HepG2 (cell line): Measurements from ENCODE around the gene NEIL1. TPM values are rescaled to one million over a fixed set of nuclear protein-coding genes. Genes with fewer than 3 reads are reported as not detected.

Experiments
- ATAC-seq: fragments of 200-7000 bp; cut with Tn5 transposase; 3 replicates; pipeline ENCODE4 v1.9.1; 2020; ENCODE audit warnings: mild to moderate bottlenecking, moderate library complexity
- BruUV-seq: library from RNA; stranded (reverse); fragments of 400-500 nt; replicated peaks from 2 replicates; lab custom pipeline; 2021; lab: Mats Ljungman, UMichigan
- CTCF ChIA-PET: fragments of 300-600 bp; formaldehyde crosslinking; extraction: SDS; loops from one replicate; lab custom pipeline; 2021; ENCODE audit warnings: low total read pairs, inconsistent platforms, low intra/inter-chr PET ratio; lab: Yijun Ruan, JAX
- POLR2A ChIA-PET: fragments of 350-600 bp; sonication (Branson Sonifier 250); formaldehyde crosslinking; loops from one replicate; lab custom pipeline; 2020; ENCODE audit warnings: antibody characterized with exemption, inconsistent platforms; lab: Yijun Ruan, JAX
- DNase-seq: peaks from one replicate; pipeline ENCODE4 v3.0.0-alpha.2; 2015; ENCODE audit warnings: low spot score
- FAIRE-seq: peaks from 3 replicates; lab custom pipeline; 2011; peaks lifted over from hg19 to GRCh38; lab: Jason Lieb, UNC
- H2AFZ ChIP-seq: one replicate; pipeline ENCODE4 v1.6.1; 2011; ENCODE audit warnings: low read length, inconsistent platforms
- H3K27ac ChIP-seq: fragments of 300-600 bp; 3 replicates; pipeline ENCODE4 v1.8.0; 2011; ENCODE audit warnings: mixed run types, mild to moderate bottlenecking, mixed read lengths, low read length, inconsistent platforms; ENCODE audit not compliant: insufficient read depth; ENCODE audit errors: extremely low read length
- H3K27me3 ChIP-seq, 2 experiments: fragments of 200-600 bp in 1 of 2; 2 replicates in 1 of 2; 3 replicates in 1 of 2; pipeline versions ENCODE4 v1.6.0 to v1.8.0; 2011; ENCODE audit warnings: low read length in 2 of 2, mild to moderate bottlenecking in 2 of 2, moderate library complexity in 2 of 2, inconsistent platforms in 1 of 2; ENCODE audit not compliant: insufficient read depth in 2 of 2, control insufficient read depth in 1 of 2
- H3K36me3 ChIP-seq, 2 experiments: fragments of 200-600 bp in 1 of 2; replicated peaks in 1 of 2; 2 replicates in 1 of 2; 3 replicates in 1 of 2; pipeline versions ENCODE4 v1.5.1 to v1.8.0; 2011; ENCODE audit warnings: low read length in 2 of 2, inconsistent platforms in 1 of 2; ENCODE audit not compliant: insufficient read depth in 2 of 2, control insufficient read depth in 1 of 2
- H3K4me1 ChIP-seq: 2 replicates; pipeline ENCODE4 v1.5.1; 2012; ENCODE audit warnings: low read length, inconsistent platforms; ENCODE audit not compliant: insufficient read depth
- H3K4me2 ChIP-seq: 2 replicates; pipeline ENCODE4 v1.6.0; 2011; ENCODE audit warnings: low read depth, low read length, inconsistent platforms
- H3K4me3 ChIP-seq, 3 experiments: fragments of 200-600 bp in 1 of 3; sonication (generic), shearing (Covaris generic) in 1 of 3; replicated peaks in 1 of 3; 2 replicates each; pipeline ENCODE4 v1.5.1; 2011 to 2016; ENCODE audit warnings: low read length in 3 of 3, inconsistent platforms in 2 of 3, low read depth in 2 of 3, mild to moderate bottlenecking in 2 of 3, control low read depth in 1 of 3, mixed read lengths in 1 of 3; ENCODE audit not compliant: insufficient read depth in 1 of 3
- H3K79me2 ChIP-seq: one replicate; pipeline ENCODE4 v1.6.1; 2011; ENCODE audit warnings: low read length, inconsistent platforms; ENCODE audit not compliant: insufficient read depth
- H3K9ac ChIP-seq: 2 replicates; pipeline ENCODE4 v1.6.0; 2011; ENCODE audit warnings: mild to moderate bottlenecking, low read depth, low read length, inconsistent platforms; ENCODE audit not compliant: insufficient read depth
- H3K9me3 ChIP-seq: 2 replicates; pipeline ENCODE4 v1.5.1; 2012; ENCODE audit warnings: mild to moderate bottlenecking, low read length
- H4K20me1 ChIP-seq: 2 replicates; pipeline ENCODE4 v1.6.0; 2011; ENCODE audit warnings: inconsistent platforms, mild to moderate bottlenecking, low read length, moderate library complexity; ENCODE audit not compliant: insufficient read depth
- ARNTL ChIP-seq: sonication (generic); formaldehyde crosslinking; IDR thresholded peaks from 2 replicates; pipeline ENCODE4 v1.4.0; 2020; ENCODE audit warnings: mild to moderate bottlenecking, missing genetic modification reagents
- BRD4 ChIP-seq: sonication (generic); formaldehyde crosslinking; IDR thresholded peaks from 2 replicates; pipeline ENCODE4 v1.4.0; 2020; ENCODE audit warnings: missing genetic modification reagents
- HNF4A ChIP-seq: sonication (generic); formaldehyde crosslinking; IDR thresholded peaks from 2 replicates; pipeline ENCODE4 v1.4.0; 2020; ENCODE audit warnings: missing genetic modification reagents
- RFXAP ChIP-seq: sonication (generic); formaldehyde crosslinking; IDR thresholded peaks from 2 replicates; pipeline ENCODE4 v1.4.0; 2020; ENCODE audit warnings: missing genetic modification reagents, borderline replicate concordance
- SOX13 ChIP-seq, 3 experiments: fragments of 450-650 bp in 1 of 3; sonication (generic) in 1 of 3; formaldehyde crosslinking in 1 of 3; IDR thresholded peaks in 2 of 3; conservative IDR thresholded peaks in 1 of 3; 2 replicates each; pipeline versions ENCODE4 v1.5.0 to v1.6.1; 2016 to 2020; ENCODE audit warnings: antibody characterized with exemption in 1 of 3, mild to moderate bottlenecking in 1 of 3, missing compliant biosample characterization in 1 of 3, missing genetic modification reagents in 1 of 3, moderate library complexity in 1 of 3
- TBP ChIP-seq: sonication (generic); formaldehyde crosslinking; IDR thresholded peaks from 2 replicates; pipeline ENCODE4 v1.5.0; 2020; ENCODE audit warnings: missing genetic modification reagents
- ZMYM3 ChIP-seq: sonication (generic); formaldehyde crosslinking; IDR thresholded peaks from 2 replicates; pipeline ENCODE4 v1.5.1; 2020; ENCODE audit warnings: mild to moderate bottlenecking, missing genetic modification reagents
- ZNF768 ChIP-seq: sonication (generic); formaldehyde crosslinking; IDR thresholded peaks from 2 replicates; pipeline ENCODE4 v1.4.0; 2020; ENCODE audit warnings: missing genetic modification reagents
- ZSCAN29 ChIP-seq: sonication (generic); formaldehyde crosslinking; conservative IDR thresholded peaks from 2 replicates; pipeline ENCODE4 v1.4.0; 2020; ENCODE audit warnings: mild to moderate bottlenecking, missing genetic modification reagents
- ZZZ3 ChIP-seq: sonication (generic); formaldehyde crosslinking; IDR thresholded peaks from 2 replicates; pipeline ENCODE4 v1.4.0; 2020; ENCODE audit warnings: missing genetic modification reagents, mild to moderate bottlenecking, borderline replicate concordance
- WGBS: methylation state at CpG from one replicate; pipeline ENCODE4 v1.1.6; 2017; ENCODE audit warnings: low lambda C conversion rate; 5-methylcytosine and 5-hydroxymethylcytosine counted together
- in situ Hi-C: cut with HindIII; loops from 2 replicates; pipeline ENCODE4 v1.10.0; 2017; ENCODE audit warnings: low pct_unique_long_range_greater_than_20kb; ENCODE audit not compliant: extremely low pct_ligation_motif_present
- intact Hi-C: fragments of 100-400 bp; cut with micrococcal nuclease; formaldehyde crosslinking; loops from one replicate; pipeline ENCODE4 v1.10.0; 2022; ENCODE audit not compliant: unreplicated experiment
- polyA plus RNA-seq, 8 experiments: library from polyadenylated mRNA; depleted of rRNA in 3 of 8; stranded (reverse) in 7 of 8; unstranded in 1 of 8; fragments of >200 nt; fragmentation: Illumina TruSeq in 4 of 8; extraction: Trizol in 4 of 8; gene quantifications; 2 replicates each; pipeline versions ENCODE4 v1.2.1 to v1.2.3, GENCODE V29; 2011 to 2016; ENCODE audit warnings: low read depth in 4 of 8, missing spikeins in 1 of 8, mixed read lengths in 1 of 8; ENCODE audit not compliant: insufficient read depth in 1 of 8
- total RNA-seq, 5 experiments: library from RNA; depleted of rRNA; stranded (reverse); fragments of >200 nt; fragmentation: Illumina TruSeq; extraction: Trizol; gene quantifications; 2 replicates each; pipeline ENCODE4 v1.2.3, GENCODE V29; 2016; ENCODE audit warnings: low read depth in 1 of 5
- TF ChIP-seq, protein P1 (sequence below): sonication (generic); formaldehyde crosslinking; IDR thresholded peaks from 2 replicates; pipeline ENCODE4 v1.9.0; 2022; ENCODE audit warnings: missing genetic modification reagents, mild to moderate bottlenecking, borderline replicate concordance
- TF ChIP-seq, protein P2 (sequence below): sonication (generic); formaldehyde crosslinking; IDR thresholded peaks from 2 replicates; pipeline ENCODE4 v1.5.0; 2020; ENCODE audit warnings: mild to moderate bottlenecking, missing genetic modification reagents
- TF ChIP-seq, protein P3 (sequence below): sonication (generic); formaldehyde crosslinking; IDR thresholded peaks from 2 replicates; pipeline ENCODE4 v1.5.0; 2020; ENCODE audit warnings: missing genetic modification reagents

NEIL1 gene
- total and polyA plus RNA-seq, 2 of the 13 experiments (the other 11 are each of a cell fraction or from before 2014, with no cell fraction given): 10.4 to 15.5 TPM

DNA sequence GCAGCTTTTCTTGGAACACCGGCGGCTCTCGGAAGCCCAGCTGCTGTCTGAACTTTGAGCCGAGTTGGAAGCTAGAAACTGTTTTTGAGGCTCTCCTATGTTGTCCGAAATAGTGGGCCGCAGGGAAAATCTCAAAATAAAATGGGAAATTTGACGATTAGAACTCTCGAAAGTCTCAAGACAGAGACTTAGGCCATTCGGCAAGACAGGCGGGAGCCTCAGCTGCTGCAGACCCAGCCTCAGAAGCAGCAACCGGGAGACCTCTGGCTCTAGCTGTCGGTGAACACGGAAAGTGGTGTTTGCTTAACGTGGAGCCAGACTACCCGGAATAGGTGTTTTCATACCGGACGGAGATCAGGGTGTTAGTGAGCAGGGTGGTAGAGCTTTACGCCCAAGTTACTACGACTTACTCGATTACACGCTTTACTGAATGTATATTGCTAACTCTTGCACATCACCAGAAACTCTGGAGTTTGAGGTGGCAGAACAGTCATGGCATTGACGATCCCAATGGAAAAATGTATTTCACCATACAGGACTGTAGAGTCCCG, 21.9 kb downstream of the NEIL1 start (continued):
- TF ChIP-seq ZZZ3 (CRISPR knock-in tag): peak; percentile 39; the same call in 1 of the 2 replicates
- TF ChIP-seq, all 625 proteins: peak for 78

DNA sequence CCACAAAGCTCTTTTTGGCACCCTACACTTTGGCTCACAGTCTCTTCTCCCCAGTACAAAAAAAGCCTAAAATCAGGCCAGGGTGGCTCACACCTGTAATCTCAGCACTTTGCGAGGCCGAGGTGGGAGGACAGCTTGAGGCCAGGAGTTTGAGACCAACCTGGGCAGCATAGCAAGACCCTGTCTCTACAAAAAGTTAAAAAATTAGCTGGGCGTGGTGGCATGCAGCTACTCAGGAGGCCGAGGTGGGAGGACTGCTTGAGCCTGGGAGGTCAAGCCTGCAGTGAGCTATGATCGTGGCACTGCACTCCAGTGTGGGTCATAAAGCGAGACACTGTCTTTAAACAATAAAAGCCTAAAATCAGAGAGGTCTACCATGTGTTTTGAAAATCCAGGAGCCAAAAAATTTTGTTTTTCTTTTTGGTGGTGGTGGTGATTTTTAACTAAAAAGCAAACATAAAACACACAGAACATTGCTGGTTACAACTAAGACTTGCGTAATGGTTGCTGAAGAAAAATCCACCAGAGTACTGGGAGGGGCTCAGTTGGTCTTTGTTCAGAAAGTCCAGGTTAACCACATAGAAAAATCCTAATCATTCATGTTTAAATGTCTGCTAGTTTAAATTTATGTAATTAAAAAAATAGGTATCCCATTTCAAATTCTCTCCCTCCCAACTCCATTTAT, 23.2 kb downstream of the NEIL1 start:
- no peaks in the 10 kb centered on the region for H3K9me3 ChIP-seq
- in situ Hi-C loops (loop anchor here (5.0 to 10.0 kb wide), 2 partner anchors 82 to 275 kb away; partner anchors contain the start of genes IMP3, SIN3A and SNX33), intact Hi-C loops (loop anchor here (5.0 to 10.0 kb wide), 2 partner anchors 82 to 315 kb away; partner anchors contain the start of gene SIN3A)
- H3K27ac ChIP-seq: peak overlapping the region; percentile 98
- 0 out of 2 replicates have a peak, but pooled peaks cover 4% of the 10 kb centered on the region for H4K20me1 ChIP-seq
- peak overlapping the region; percentile 98 for H3K4me2 ChIP-seq
- CTCF ChIA-PET: no interaction called here
- H3K27me3 ChIP-seq: no peaks in the 10 kb centered on the region
- 57% methylated on average over 7 of the region's 7 CpGs for WGBS
- FAIRE-seq (peak; percentile 80), DNase-seq (peak; percentile 52), ATAC-seq (no peak)
- peak overlapping the region; percentile 99 for H3K9ac ChIP-seq
- peaks cover 14 to 52% of the 10 kb centered on the region in 2 experiments for H3K36me3 ChIP-seq
- peaks cover 5% of the 10 kb centered on the region for H3K79me2 ChIP-seq
- H3K4me1 ChIP-seq: peaks cover 39% of the 10 kb centered on the region
- BruUV-seq: no TSS peak
- H2AFZ ChIP-seq: no peak overlapping the region
- POLR2A ChIA-PET: interaction anchor here (1.2 to 4.7 kb wide), 6 partner anchors 10 to 83 kb away, joined by 3 to 185 read pairs (median 25); partner anchors contain the start of genes NEIL1 and SIN3A
- peak overlapping the region in 1 of 3 experiments; percentile 92; a peak in 2 of 6 replicates for H3K4me3 ChIP-seq
- TF ChIP-seq BRD4 (no peak), TBP (CRISPR knock-in tag) (no peak), ZMYM3 (CRISPR knock-in tag) (peak; percentile 86), RFXAP (no peak), HNF4A (CRISPR knock-in tag) (peak; percentile 52; the same call in 1 of the 2 replicates), ARNTL (CRISPR knock-in tag) (no peak), SOX13 (IDR thresholded peaks at IDR 0.05) (no peak), SOX13 (CRISPR knock-in tag; conservative IDR thresholded peaks at IDR 0.05 in 1 of 2, IDR thresholded peaks at IDR 0.05 in 1 of 2) (peak in 1 of 2 experiments; percentile 51; a peak in 1 of 4 replicates), ZSCAN29 (0 out of 2 replicates have a peak, but pooled peaks have one; percentile 42), ZNF768 (CRISPR knock-in tag) (peak; percentile 71; the same call in 1 of the 2 replicates)
- TF ChIP-seq, protein P1, sequence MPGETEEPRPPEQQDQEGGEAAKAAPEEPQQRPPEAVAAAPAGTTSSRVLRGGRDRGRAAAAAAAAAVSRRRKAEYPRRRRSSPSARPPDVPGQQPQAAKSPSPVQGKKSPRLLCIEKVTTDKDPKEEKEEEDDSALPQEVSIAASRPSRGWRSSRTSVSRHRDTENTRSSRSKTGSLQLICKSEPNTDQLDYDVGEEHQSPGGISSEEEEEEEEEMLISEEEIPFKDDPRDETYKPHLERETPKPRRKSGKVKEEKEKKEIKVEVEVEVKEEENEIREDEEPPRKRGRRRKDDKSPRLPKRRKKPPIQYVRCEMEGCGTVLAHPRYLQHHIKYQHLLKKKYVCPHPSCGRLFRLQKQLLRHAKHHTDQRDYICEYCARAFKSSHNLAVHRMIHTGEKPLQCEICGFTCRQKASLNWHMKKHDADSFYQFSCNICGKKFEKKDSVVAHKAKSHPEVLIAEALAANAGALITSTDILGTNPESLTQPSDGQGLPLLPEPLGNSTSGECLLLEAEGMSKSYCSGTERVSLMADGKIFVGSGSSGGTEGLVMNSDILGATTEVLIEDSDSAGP (CRISPR knock-in tag): 0 out of 2 replicates have a peak, but pooled peaks have one; percentile 33
- TF ChIP-seq, protein P2, sequence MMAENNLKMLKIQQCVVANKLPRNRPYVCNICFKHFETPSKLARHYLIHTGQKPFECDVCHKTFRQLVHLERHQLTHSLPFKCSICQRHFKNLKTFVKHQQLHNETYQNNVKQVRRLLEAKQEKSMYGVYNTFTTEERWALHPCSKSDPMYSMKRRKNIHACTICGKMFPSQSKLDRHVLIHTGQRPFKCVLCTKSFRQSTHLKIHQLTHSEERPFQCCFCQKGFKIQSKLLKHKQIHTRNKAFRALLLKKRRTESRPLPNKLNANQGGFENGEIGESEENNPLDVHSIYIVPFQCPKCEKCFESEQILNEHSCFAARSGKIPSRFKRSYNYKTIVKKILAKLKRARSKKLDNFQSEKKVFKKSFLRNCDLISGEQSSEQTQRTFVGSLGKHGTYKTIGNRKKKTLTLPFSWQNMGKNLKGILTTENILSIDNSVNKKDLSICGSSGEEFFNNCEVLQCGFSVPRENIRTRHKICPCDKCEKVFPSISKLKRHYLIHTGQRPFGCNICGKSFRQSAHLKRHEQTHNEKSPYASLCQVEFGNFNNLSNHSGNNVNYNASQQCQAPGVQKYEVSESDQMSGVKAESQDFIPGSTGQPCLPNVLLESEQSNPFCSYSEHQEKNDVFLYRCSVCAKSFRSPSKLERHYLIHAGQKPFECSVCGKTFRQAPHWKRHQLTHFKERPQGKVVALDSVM (CRISPR knock-in tag): peak; percentile 99
- TF ChIP-seq, protein P3, sequence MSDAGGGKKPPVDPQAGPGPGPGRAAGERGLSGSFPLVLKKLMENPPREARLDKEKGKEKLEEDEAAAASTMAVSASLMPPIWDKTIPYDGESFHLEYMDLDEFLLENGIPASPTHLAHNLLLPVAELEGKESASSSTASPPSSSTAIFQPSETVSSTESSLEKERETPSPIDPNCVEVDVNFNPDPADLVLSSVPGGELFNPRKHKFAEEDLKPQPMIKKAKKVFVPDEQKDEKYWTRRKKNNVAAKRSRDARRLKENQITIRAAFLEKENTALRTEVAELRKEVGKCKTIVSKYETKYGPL (CRISPR knock-in tag): 0 out of 2 replicates have a peak, but pooled peaks have one; percentile 43
